Effector CD4-positive, alpha-beta T cell (primary cell): Measurements from ENCODE around the gene CNDP2.
"Not testable (repeated sequence)": the region's sequence is repeated elsewhere in the genome, so short reads cannot be mapped to it uniquely, and the experiment has no call there.

Source experiments
- DNase-seq: peaks from one replicate; pipeline ENCODE4 v3.0.0-alpha.2; 2020

CNDP2 gene

DNA sequence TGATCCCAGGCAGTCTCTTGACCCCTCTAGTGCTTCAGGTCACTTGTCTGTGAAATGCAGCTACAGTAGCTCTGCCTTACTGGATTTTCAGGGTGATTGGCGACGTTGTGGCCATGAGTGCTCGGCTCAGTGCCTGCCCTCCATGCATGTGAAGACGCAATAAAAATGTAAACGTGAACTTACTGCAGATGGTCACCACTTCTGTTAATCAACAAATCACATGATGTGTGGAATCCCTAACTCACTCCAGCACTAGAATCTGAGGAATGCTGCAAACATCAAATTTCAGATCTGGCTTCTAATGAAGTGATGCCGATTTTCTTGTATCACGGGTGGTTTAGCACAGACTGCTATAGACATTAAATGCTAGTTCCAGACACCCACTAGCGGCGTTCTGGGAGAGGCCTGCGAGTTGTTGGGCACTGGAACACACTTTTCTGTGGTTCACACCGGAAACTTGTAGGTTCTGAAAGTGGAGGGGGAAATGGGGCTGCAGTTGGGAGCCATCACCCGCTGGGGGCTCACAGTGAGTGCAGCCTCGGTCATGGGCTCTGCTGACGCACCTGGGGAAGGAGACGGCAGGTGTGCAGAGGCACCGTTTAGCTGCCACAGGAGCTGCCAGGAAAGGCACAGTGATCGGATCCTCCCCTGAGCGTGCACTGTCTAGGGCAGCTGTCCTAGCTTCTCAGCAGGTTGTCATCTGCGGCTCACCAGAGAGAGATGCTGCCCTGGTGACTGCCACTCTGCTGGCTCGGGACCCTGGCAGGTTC lies 44.7 kb downstream of the CNDP2 start:
- DNase-seq = no peak

DNA sequence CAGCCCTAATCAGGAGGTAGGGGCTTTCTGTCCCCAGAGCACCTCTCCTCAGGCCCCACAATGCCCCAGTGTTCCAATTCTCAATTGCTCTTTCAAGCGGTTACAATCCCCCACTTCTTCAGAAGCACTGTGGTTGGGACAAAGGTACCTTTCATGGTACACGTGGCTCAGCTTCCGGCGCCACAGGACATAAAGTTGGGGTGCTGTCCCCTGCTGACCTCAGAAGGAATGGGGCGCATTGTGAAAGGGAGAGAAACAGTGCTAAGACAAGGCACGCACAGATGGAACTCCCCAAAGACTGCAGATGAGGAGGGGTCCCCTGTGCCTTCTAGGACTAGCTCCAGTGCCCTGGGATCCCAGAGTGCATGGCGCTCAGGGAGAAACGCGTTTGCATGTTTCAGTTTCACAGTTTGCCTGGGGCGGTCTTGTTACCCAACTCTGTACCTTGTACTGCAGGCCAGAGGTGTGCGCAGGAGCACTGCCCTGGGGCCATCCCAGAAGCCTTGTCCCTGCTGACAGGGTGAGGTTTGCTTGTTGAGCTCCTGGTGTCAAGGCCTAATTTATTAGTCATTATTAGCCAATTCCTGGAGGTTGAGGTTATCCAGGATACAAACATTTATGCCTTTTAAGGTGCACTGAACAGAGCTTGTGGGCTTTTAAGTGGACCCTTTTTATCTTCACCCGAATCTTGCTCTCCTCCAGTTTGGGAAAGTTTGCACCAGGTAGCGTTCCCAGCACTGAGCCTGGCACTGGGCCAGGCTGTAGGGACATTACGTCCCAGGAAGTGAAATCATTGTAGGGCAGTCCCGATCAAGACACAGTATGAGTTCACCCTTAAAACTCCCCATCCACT lies 45.8 kb downstream of the CNDP2 start:
- DNase-seq = no peak

DNA sequence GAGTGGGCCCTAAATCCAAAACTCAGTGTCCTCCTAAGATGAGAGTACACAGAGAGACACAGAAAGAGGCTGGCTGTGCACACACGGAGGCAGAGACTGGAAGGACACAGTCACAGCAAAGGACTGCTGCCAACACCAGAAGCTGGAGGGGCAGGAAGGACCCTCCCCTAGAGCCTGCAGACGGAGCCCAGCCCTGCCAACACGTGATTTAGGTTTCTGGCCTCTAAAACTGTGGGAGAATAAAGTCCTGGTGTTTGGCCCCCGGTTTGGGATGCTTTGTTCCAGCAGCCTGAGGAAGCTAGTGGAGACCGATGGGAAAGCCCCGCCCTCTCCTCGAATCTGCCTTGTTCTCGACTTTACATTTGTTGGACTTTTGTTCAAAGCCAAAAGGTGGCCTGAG lies 48.7 kb downstream of the CNDP2 start:
- no peak for DNase-seq

DNA sequence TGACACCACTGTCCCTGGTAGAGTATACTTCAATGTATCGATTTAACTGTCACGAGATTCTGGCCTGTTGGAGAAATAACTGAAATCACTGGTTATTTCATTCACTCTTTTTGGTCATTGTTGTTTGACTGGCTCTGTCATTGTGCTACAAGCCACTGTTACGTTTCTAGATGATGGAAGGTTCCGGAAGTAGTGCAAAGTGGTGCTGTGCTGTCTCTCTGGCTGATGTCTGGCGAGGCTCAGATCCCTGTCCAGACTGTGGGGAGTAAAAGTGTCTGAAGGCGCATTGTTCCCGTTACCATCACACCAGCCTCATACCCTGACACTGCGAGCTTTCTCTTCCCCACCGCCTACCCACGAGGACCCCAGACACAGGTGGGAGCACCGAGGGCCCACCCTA lies 49.8 kb downstream of the CNDP2 start:
- no peak for DNase-seq

DNA sequence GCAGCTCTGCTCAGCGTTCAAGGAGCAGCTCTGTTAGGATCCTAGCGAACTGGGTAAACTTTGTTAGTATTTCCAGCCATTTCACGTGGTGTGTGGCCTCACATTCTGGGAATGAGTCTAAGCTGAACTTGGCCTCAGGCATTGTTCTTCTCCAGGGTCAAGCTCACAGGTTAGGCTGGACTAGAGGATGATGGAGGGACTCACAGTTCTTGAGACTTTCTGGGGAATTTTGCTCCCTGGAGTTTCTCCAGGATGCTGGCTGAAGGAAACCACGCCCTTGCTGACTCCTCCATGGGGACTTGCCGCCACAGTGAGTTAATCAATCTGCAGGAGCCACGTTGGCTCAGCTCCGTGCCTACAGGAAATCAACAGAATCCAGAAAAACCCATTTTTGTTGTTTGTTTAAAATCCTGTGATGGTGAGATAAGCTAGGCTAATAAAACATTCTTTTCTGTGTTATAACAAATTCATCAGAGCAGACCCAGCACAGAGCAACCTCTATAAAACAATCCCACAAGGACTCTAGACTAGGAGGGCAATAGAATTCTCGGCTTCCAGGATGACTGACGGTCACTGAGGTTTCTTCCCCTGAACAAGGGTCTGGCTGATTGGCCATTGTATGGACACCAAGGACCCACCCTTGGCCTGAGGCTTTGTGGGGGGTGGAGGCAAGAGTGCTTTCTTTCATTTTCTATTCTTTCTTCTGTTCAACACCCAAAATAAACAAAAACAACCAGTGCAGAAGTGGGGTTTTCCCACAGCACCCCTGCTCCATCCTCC lies 50.8 kb downstream of the CNDP2 start:
- no peak for DNase-seq

DNA sequence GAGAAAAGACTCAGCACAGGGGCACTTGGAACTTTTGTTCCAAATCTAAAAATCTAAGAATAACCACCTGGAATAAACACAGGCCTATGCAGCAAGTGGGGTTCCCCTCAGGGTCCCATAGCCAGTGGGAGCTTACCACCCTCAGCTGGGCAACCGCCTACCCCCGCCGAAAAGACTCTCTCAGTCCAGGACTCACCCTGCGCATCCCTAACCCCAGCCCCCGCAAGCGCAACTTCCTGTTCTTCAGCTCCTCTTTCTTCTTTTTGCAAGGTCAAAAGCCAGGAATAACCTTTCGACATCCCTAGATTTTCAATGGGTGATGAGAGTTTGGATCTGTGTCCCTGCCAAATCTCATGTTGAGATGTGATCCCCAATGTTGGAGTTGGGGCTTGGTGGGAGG lies 51.7 kb downstream of the CNDP2 start:
- no peak for DNase-seq

DNA sequence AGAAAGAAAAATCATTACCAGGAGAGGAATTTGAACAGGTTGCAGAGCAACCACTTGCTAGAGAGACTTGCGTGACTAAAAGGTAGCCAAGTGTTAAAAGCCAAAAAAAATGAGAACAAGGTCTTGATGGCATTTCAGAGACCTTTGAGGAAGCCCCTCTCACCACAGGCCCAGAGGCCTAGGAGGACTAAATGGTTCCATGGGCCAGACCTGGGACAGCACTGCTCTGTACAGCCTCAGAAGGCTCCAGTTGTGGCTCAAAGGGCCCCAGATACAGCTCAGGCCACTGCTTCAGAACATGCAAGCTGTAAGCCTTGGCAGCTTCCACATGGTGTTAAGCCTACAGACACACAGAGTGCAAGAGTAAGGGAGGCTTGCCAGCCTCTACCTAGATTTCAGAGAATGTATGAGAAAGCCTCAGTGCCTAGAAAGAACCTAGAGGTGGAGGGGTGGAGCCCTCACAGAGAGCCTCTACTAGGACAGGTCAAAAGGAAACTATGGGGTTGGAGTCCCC lies 53.5 kb downstream of the CNDP2 start:
- no peak for DNase-seq

DNA sequence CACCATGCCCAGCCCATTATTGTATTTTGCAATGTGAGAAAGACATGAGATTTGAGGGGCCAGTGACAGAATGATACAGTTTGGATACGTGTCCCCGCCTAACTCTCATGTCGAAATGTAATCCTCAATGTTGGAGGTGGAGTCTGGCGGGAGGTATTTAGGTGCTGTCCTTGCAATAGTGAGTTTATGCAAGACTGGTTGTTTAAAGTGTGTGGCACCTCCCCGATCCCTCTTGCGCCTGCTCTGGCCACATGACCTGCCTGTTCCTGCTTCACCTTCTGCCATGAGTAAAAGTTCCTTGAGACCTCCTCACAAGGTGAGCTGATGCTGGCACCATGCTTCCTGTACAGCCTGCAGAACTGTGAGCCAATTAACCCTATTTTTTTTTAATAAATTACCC lies 54.7 kb downstream of the CNDP2 start:
- no peak for DNase-seq

DNA sequence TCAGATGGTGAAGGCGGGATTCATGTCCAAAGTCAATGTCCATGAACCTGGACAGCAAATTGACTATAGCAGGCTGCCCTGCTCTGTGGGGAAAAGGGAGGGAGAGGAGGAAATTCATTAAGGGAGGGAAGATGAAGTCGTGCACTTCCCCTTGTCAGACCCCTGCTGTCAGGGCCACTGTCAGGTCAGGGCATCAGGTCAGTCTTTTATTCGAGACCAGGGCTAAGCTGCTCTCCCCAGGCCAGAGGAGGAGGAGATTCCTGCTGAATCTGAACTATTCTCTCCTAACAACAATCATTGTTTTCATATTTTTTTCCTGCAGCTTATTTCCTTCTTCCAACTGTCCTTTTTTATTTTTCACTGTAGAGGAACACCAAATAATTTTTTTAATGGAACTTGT lies 55.3 kb downstream of the CNDP2 start:
- DNase-seq = no peak

DNA sequence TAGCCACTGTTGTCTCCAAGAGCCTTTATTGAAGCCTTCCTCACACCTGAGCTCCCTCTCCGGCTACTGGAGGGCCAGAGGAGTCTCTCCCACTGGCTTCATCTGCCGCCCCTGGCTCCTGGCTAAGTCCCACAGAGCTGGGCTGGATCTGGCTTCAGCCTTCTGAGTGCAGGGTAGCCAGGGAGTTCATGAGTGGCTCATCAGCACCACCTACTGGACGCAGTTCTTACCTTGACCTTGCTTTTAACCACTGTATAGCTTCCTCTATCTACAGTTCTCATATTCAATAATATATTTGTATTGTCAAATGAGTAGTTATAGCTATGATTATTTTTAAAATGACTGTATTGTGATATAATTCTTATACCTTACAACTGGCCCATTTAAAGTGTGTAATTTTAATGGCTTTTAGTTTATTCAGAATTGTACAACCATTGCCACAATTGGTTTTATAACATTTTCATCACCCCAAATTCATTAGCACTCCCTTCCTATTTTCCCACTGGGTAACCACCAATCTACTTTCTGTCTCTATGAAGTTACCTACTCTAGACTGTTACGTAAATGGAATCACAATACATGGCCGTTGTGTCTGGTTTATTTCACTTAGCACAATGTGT lies 55.9 kb downstream of the CNDP2 start:
- DNase-seq = peak; percentile 66

DNA sequence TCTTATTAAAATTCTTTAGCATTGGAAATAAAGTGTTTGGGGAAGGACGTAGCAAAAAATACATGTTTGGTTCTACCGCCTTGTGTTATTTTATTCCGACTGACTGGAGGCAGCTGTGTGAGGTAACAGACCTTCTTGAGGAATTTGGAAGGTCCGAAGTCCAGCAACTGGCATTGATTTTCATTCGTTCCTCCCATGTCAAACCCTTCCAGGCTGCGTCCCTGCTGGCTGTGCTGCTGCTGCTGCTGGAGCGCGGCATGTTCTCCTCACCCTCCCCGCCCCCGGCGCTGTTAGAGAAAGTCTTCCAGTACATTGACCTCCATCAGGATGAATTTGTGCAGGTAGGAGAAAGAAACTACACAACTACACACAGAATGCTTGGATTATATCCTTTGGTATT lies 60.0 kb downstream of the CNDP2 start:
- DNase-seq = no peak

DNA sequence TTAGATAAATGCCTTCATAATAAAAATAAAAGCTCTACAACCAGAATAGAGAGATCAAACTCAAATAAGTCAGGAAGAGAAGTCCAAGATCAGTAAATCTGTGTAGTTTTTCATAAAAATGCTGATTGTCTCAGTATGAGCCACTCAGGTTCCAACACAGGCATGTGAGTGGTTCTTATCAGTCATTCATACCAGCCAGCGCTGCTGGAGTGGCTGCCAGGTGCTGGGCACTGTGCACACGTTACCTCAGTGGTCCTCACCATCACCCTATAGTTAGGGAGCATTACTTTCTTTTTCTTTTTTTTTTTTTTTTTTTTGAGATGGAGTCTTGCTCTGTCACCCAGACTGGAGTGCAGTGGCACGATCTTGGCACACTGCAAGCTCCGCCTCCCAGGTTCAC lies 61.9 kb downstream of the CNDP2 start:
- DNase-seq = no peak

DNA sequence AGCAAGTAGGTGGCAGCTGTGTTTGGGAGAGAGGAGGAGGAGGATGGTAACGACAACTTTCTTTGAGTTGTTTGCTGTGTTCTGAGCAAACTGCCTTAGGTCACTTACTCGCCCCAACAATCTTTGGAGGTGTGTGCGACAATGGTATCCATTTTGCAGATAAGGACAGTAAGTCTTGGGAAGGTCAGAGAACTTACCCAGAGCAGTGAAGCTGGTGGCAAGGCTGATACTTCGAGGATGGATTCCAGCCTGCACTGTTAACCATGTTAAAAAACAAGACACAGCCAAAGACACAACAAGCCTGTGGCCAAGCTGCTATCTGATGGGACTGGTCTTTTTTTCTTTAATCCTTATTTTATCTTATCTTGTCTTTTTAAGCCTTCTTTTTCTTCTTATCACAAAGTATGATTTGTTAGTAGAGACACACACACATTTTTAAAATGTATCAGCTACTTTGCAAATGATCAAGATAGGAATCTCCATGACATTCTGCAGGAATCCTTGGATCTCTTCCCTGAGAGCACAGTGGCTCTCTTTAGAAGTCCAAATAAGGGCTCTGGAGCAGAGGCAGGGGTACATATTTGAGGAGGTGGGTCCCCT lies 66.1 kb downstream of the CNDP2 start:
- no peak for DNase-seq

DNA sequence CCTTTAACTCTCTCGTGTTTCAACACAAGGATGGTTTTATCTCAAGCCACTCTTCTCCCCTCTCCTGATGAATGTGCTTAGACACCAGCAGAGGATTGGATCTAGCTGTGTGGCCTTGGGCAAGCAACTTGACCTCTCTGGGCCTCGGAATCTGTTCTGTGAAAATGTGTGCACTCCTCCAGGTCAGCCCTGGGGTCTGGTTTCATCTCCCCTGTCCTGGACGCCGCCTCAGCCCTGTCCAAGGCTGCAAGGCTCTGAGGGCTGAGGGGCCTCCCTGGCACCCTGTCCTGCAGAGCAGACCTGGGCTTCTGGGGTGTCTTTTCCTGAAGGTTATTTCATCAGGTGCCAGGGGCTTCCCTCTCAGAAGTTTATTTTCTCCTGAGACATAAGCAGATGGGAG lies 66.6 kb downstream of the CNDP2 start:
- no peak for DNase-seq

DNA sequence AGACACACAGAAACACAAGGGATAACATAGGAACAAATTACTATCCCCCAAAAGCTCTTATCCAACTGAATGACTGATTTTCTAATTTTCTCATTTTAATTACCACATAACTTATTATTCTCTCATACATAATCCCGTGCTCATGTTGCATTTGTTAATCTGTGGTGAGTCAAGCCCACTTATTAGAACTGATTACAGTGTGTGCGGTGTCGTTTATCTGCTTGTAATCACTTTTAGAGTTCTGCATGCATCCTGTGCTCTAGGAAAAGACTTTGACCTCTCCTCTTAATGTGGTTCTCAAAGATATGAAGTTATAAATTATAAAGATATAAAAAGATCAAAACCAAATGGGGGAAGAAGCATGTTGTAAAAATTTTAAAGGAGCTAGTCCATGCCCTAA lies 67.8 kb downstream of the CNDP2 start:
- no peak for DNase-seq

DNA sequence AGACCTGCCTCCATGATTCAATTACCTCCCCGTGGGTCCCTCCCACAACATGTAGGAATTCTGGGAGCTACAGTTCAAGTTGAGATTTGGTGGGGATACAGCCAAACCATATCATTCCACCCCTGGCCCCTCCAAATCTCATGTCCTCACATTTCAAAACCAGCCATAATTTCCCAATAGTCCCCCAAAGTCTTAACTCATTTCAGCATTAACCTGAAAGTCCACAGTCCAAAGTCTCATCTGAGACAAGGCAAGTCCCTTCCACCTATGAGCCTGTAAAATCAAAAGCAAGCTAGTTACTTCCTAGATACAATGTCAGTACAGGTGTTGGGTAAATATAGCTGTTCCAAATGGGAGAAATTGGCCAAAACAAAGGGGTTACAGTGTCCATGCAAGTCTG lies 69.0 kb downstream of the CNDP2 start:
- not testable (repeated sequence) for DNase-seq

DNA sequence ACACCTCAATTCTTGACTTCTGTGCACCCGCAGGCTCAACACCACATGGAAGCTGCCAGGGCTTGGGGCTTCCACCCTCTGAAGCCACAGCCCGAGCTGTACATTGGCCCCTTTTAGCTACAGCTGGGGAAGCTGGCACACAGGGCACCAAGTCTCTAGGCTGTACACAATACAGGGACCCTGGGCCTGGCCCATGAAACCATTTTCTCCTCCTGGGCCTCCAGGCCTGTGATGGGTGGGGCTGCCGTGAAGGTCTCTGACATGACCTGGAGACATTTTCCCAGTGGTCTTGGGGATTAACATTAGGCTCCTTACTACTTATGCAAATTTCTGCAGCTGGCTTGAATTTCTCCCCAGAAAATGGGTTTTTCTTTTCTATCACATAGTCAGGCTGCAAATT lies 69.8 kb downstream of the CNDP2 start:
- not testable (repeated sequence) for DNase-seq

DNA sequence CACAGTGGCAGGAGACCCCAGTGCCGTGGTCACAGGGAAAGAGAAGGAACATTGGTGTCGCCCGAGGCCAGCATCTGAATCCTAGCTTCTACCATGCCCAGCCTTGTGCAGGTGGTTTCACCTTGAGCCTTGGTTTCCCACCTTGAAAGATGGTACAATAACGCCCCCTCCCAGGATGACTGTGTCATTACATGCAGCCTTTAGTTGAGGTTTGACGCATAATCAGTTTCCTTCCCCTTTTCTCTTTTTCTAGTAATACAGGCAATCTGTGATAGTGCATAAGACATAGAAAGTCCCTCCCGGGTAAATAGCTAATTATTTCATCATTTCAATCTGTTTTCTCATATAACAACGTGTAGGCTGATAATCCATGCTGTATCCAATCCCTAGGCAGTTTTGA lies 71.7 kb downstream of the CNDP2 start:
- DNase-seq = no peak

DNA sequence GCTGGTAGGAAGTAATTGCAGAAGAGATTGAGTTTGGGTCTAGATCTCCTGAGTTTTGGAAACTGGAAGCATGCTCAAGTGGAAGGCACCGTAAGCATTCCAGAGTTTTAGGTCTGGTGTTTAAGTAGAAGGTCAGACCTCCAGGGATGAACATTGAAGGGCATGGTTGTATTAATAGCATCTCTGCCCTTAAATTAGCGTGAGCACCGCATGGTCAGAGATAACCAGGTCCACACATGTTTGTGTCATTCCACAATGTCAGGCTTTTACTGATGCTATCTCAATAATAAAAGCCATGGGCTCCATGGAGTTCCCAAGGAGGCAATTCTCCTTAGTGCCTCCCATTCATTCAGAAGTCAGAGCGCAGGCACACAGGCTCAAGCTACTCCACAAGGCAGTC lies 73.2 kb downstream of the CNDP2 start:
- DNase-seq = no peak

DNA sequence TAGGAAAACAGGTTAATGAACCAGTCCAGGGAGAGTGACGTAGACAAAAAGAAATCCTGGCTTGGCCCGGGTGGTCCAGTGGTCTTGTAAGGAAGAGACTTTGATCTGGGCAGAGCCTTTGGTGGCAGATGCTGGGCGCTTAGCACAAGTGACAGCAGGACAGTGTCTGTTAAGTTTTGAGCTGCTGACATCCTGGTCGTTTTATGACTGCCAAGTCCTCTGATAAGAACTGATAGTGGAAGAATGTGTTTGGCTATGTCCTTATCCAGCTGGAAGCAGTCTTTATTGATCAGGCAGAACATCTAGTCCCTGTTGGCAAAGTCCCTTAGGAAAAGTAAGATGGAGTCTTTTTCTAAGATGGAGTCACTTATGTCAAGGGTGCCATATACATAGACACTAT lies 74.1 kb downstream of the CNDP2 start:
- DNase-seq = no peak

DNA sequence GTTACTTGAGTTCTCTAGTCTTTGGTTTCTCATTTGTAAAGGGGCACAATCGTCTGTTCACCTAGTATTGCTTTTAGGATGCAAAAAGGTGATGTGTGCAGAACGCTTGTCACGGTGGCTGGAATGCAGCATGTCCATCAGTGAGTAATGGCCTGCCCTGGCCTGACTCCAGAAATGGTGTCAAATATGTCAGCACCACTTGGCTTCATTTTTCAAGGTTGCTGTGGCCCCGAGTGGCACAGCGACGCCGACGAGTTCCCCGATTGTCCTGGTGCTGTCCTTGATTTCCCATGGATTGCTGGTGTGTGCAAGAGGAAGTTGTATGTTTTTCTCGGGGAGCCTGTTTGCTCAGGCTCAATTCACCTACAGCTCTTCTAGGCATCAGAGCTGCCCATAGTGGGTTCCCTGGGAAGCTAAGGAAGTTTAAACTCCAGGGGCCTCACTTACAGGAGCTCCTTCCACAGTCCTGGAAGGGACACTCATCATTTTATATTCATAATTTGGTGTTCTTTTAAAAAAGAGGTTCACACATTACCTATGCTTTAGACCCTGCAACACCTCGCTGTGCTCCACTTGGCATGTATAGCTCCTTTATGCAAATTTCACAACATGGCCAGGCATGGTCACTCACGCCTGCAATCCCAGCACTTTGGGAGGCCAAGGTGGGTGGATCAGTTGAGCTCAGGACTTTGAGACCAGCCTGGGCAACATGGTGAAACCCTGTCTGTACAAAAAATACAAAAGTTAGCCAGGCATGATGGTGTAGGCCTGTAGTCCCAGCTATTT lies 75.9 kb downstream of the CNDP2 start:
- DNase-seq = no peak

DNA sequence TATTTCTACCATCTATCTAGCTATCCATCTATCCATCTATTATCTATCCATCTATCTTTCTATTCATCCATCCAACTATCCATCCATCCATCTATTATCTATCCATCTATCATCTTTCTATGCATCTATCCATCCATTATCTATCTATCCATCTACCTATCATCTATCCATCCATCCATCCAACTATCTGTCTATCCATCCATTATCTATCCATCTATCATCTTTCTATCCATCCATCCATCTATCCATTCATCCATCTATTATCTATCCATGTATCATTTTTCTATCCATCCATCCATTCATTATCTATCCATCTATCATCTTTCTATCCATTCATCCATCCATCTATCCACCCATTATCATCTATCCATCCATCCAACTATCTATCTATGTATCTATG lies 76.9 kb downstream of the CNDP2 start:
- no peak for DNase-seq
